Esophagus muscularis mucosa (tissue), 3 donors: ENCODE data around the gene NDUFAF8.

Experiments
- CTCF ChIP-seq, 3 experiments: fragments of 200-600 bp in 2 of 3; fragments of 450-650 bp in 1 of 3; sonication (generic) in 2 of 3; IDR thresholded peaks; one replicate each; pipeline ENCODE4 v1.5.1; 2017 to 2019; ENCODE audit warnings: antibody characterized with exemption in 3 of 3, mild to moderate bottlenecking in 2 of 3, moderate library complexity in 1 of 3
- POLR2AphosphoS5 ChIP-seq, 2 donors: sonication (generic); formaldehyde crosslinking; IDR thresholded peaks; one replicate each; pipeline ENCODE4 v1.6.1; 2017; ENCODE audit warnings: antibody characterized with exemption in 2 of 2

- TF ChIP-seq POLR2AphosphoS5 (IDR thresholded peaks at IDR 0.05) = no peak
- no peak for TF ChIP-seq CTCF (IDR thresholded peaks at IDR 0.05)
Measured at GRCh38 chr17:81273698-81274470, 34.8 kb downstream of the NDUFAF8 start.
